GM12874 (cell line): Measurements from ENCODE around the gene SLC23A3.

Source experiments
- TF ChIP-seq, protein P1 (sequence below): IDR thresholded peaks from 2 replicates; pipeline ENCODE4 v1.5.1; 2011; ENCODE audit warnings: low read depth, mild to moderate bottlenecking, control low read depth, low read length, moderate library complexity; ENCODE audit not compliant: insufficient read depth

The SLC23A3 gene

DNA sequence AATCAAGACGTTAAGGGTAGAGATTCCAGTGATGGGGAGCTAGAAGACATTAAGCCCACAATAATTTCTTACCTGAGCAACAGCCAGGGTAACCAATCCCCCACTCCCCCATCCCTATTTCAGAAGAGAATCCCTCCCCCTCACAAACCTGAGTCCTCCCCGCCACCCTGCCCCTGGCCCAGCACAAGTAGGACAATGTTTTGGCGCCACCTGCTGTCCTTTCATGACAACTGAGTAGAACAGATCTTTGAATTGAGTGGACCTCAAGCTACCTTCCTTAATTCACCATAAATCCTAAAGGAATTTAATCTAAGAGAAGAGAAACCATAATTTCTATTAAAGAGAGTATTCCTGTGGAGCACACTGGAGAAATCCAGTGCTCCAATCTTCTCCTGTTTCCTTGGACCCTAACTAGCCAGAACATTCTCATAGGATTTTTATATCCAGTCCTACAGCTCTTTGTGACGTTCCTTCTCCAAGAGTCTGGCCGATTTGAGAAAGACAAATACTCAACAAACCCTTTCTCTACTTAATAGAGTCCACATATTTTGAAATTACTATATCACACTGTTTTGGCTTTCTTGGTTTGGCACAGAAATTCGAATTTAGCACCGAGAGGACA lies 50.3 kb downstream of the SLC23A3 start:
- TF ChIP-seq, protein P1, sequence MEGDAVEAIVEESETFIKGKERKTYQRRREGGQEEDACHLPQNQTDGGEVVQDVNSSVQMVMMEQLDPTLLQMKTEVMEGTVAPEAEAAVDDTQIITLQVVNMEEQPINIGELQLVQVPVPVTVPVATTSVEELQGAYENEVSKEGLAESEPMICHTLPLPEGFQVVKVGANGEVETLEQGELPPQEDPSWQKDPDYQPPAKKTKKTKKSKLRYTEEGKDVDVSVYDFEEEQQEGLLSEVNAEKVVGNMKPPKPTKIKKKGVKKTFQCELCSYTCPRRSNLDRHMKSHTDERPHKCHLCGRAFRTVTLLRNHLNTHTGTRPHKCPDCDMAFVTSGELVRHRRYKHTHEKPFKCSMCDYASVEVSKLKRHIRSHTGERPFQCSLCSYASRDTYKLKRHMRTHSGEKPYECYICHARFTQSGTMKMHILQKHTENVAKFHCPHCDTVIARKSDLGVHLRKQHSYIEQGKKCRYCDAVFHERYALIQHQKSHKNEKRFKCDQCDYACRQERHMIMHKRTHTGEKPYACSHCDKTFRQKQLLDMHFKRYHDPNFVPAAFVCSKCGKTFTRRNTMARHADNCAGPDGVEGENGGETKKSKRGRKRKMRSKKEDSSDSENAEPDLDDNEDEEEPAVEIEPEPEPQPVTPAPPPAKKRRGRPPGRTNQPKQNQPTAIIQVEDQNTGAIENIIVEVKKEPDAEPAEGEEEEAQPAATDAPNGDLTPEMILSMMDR, result peak; percentile 60

DNA sequence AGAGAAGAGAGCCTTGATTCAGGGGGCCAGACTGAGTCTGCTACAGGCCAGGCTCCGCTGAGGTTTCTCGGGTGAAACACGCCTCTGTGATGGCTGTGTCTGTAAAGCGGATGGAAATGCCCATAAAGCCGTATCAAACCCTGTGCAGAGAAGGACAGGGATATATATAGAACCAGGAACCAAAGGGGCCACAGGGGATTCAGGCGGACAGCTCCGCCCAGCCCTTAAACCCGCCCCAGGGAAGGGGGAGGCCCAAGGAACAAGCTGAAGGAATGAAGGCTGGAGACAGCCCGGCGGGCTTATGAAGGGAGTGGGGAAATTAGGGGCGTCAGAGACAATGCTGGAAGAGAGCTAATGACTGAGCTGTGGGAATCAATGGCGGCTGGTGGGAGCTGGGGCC lies 51.3 kb downstream of the SLC23A3 start:
- TF ChIP-seq, protein P1, result no peak

DNA sequence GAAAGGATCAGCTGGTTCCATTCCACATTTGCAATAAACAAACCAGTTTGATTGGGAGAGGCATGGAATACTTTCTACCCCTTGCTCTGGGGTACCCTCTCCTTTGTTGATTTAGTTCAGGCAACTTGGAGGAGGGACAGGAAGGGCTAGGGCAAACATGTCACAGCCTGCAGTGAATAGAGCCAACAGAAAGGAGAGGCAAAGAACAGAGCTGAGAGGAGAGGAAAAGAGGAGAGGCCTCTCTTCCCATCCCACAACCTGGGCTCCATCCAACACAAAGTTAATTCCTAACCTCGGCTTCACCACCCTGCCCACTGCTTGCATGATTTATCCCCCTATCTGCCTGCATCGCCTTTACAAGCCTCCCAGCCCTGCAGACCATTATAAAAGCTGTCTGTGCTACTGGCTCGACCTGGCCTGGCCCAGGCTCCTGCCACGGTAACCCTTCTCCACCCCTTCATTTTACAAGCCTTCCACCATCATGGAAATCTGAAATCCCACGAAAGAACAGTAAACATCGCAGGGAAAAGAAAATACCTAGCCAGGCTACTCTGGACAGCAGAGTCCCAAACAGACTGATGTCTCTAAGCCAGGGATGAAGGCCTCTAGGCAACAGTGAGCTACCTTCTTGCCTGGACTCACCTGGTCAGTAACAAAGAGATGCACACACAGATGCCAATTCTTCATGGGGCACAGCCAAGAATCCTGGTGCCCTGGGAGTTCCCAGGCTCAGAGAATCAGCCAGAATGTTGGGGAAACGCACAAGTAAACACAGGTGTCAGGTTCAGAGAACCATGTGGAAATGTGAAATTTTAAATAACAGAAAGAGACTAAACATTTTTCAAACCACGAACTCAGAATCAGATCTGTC lies 52.8 kb downstream of the SLC23A3 start:
- TF ChIP-seq, protein P1, result no peak

DNA sequence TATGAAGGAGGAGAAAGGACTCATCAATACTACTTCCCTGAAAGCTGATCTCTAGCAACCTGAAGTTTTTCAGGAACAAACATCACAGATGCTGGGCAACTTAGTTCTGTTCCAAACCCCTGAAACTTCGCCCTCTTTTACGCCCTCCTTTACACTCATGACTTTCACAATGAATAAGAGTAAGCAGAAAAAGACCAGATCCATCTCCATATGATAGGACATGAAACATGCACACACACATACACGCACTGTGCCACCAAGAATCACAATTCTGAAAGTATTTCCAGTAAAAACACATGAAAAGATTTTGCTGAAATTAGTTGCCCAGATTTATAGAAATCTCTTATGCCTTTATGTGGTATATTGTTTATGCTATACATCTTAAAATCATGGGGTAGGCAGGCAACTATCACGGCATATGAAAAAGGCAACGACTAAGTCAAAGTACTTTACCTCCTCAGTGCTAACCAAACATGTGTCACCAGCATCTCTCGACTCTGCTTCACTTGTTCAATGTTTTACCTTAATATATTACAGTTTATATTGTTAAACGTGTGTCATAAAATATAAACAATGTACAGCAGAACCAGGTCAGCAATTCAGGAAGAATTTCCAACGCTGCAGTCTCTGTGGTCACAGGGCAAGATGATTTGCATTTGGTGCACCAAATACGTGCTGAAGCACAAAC lies 57.0 kb downstream of the SLC23A3 start:
- TF ChIP-seq, protein P1, result no peak

DNA sequence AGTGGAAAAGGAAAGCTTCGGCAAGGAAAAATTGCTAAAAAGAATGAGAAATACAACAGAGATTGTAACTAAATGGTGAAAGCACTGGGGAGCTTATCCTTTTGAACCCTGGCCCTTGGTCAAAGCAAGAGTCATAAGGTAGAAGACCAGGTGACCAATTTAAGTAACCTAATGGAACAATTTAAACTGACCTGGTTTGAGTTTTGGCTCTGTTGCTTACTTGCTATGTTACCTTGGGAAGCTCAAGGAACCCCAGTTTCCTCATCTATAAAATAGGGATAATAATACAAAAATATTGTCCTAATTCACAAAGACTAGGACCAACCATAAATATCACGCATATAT lies 57.8 kb downstream of the SLC23A3 start:
- TF ChIP-seq, protein P1, result no peak
